ENCODE results near the gene ZNF800.

Gene ZNF800

DNA sequence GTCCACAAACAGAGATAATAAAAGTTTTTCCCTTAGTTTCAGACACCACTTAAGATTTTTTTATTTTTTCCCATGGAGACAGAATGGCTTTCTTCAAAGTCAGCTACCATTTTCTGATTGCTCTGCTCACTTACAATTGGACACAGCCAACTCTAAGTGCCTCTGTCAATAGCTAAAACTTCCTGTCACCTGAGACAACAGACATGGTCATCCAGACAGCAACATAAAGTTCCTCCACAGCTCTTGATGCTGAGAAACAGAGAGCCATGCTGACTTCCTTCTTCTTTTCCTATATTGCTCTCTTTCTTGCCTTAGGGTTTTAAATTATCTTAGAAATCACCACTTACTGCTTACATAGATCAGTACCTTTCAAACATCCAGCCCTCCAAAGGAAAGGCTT lies 12.0 kb downstream of the ZNF800 start:
- Histone ChIP-seq H3K9ac (ENCODE audit: low read length) (no peak overlapping the region), H3F3A (ENCODE audit: insufficient read depth, low read length) (no peaks in the 10 kb centered on the region; the same call in 1 of the 2 replicates), H3K27ac (ENCODE audit: low read length) (no peak overlapping the region), H3K27me3 (replicated peaks; ENCODE audit: insufficient read depth, low read length) (no peaks in the 10 kb centered on the region), H3K9me3 (replicated peaks; ENCODE audit: insufficient read depth, low read length) (no peaks in the 10 kb centered on the region), H3K4me2 (ENCODE audit: low read depth, low read length) (no peak overlapping the region), H2AFZ (ENCODE audit: low read length) (no peak overlapping the region), H3K79me2 (ENCODE audit: low read length) (peaks cover 93% of the 10 kb centered on the region), H4K20me1 (ENCODE audit: insufficient read depth, low read length) (peaks cover 38% of the 10 kb centered on the region), H3K4me1 (ENCODE audit: low read length) (peaks cover 4% of the 10 kb centered on the region; the same call in 1 of the 2 replicates), H3K9me2 (replicated peaks; ENCODE audit: insufficient read depth, low read length) (no peaks in the 10 kb centered on the region), H3K36me3 (replicated peaks; ENCODE audit: insufficient read depth, low read length) (peaks cover 10% of the 10 kb centered on the region; the same call in 1 of the 2 replicates), H3K4me3 (ENCODE audit: low read length) (no peak overlapping the region)
- TF ChIP-seq EZH2phosphoT487 (IDR thresholded peaks at IDR 0.05; ENCODE audit: low read length), result no peak
- TF ChIP-seq, protein P1, sequence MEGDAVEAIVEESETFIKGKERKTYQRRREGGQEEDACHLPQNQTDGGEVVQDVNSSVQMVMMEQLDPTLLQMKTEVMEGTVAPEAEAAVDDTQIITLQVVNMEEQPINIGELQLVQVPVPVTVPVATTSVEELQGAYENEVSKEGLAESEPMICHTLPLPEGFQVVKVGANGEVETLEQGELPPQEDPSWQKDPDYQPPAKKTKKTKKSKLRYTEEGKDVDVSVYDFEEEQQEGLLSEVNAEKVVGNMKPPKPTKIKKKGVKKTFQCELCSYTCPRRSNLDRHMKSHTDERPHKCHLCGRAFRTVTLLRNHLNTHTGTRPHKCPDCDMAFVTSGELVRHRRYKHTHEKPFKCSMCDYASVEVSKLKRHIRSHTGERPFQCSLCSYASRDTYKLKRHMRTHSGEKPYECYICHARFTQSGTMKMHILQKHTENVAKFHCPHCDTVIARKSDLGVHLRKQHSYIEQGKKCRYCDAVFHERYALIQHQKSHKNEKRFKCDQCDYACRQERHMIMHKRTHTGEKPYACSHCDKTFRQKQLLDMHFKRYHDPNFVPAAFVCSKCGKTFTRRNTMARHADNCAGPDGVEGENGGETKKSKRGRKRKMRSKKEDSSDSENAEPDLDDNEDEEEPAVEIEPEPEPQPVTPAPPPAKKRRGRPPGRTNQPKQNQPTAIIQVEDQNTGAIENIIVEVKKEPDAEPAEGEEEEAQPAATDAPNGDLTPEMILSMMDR (IDR thresholded peaks at IDR 0.05; ENCODE audit: low read length), result no peak
- no peak for TF ChIP-seq EZH2 (optimal IDR thresholded peaks at IDR 0.05; ENCODE audit: low read depth, low read length)
- no peak for DNase-seq

DNA sequence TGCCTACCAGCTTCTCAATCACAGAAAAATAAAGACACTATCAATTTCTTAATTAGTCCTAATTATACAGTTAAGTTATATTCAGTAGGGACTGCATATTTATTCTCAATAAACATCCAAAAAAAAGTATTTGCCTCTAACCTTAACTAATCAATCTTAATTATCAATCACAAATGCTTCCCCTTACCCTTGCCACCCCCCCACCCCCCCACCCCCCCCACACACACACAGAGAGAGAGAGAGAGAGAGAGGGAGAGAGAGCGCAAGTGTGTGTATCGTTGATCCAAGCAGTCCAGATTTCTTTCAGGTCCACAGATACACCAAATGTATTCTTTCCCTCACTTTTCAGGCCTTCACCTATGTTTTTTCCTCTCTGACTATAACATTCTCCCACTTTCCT lies 12.9 kb downstream of the ZNF800 start:
- TF ChIP-seq EZH2phosphoT487 (IDR thresholded peaks at IDR 0.05; ENCODE audit: low read length) (no peak), EZH2 (optimal IDR thresholded peaks at IDR 0.05; ENCODE audit: low read depth, low read length) (no peak)
- TF ChIP-seq, protein P1 (IDR thresholded peaks at IDR 0.05; ENCODE audit: low read length), result no peak
- Histone ChIP-seq H3K9me2 (replicated peaks; ENCODE audit: insufficient read depth, low read length) (no peaks in the 10 kb centered on the region), H3K4me3 (ENCODE audit: low read length) (no peak overlapping the region), H3K9ac (ENCODE audit: low read length) (no peak overlapping the region), H2AFZ (ENCODE audit: low read length) (no peak overlapping the region), H3K27me3 (replicated peaks; ENCODE audit: insufficient read depth, low read length) (no peaks in the 10 kb centered on the region), H3F3A (ENCODE audit: insufficient read depth, low read length) (no peaks in the 10 kb centered on the region; the same call in 1 of the 2 replicates), H3K9me3 (replicated peaks; ENCODE audit: insufficient read depth, low read length) (no peaks in the 10 kb centered on the region), H3K79me2 (ENCODE audit: low read length) (peaks cover 91% of the 10 kb centered on the region), H4K20me1 (ENCODE audit: insufficient read depth, low read length) (peaks cover 38% of the 10 kb centered on the region), H3K4me2 (ENCODE audit: low read depth, low read length) (no peak overlapping the region), H3K27ac (ENCODE audit: low read length) (no peak overlapping the region), H3K4me1 (ENCODE audit: low read length) (peaks cover 4% of the 10 kb centered on the region; the same call in 1 of the 2 replicates), H3K36me3 (replicated peaks; ENCODE audit: insufficient read depth, low read length) (peaks cover 16% of the 10 kb centered on the region; the same call in 1 of the 2 replicates)
- no peak for DNase-seq

DNA sequence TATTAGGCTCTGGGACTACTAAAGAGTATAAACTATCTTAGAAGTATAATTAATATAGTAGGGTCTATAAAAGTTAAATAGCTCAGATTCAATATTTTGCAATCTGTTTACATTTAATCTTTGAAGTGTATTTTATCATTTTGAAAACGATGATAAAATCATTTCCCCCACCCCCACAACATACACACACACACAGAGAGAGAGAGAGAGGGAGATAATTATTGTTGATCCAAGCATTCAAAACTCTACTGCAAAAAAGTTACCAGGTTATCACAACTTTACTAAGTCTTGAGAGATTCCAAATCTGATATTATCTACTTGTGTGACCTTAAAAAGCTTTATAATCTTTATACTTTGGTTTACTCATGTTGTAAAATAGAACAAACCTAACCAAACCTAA lies 14.0 kb downstream of the ZNF800 start:
- Histone ChIP-seq H3K79me2 (ENCODE audit: low read length) (peaks cover 94% of the 10 kb centered on the region), H3K27me3 (replicated peaks; ENCODE audit: insufficient read depth, low read length) (no peaks in the 10 kb centered on the region), H3K4me3 (ENCODE audit: low read length) (no peak overlapping the region), H2AFZ (ENCODE audit: low read length) (no peak overlapping the region), H3F3A (ENCODE audit: insufficient read depth, low read length) (no peaks in the 10 kb centered on the region; the same call in 1 of the 2 replicates), H3K36me3 (replicated peaks; ENCODE audit: insufficient read depth, low read length) (peaks cover 20% of the 10 kb centered on the region; the same call in 1 of the 2 replicates), H3K4me2 (ENCODE audit: low read depth, low read length) (no peak overlapping the region), H4K20me1 (ENCODE audit: insufficient read depth, low read length) (peaks cover 35% of the 10 kb centered on the region), H3K4me1 (ENCODE audit: low read length) (peaks cover 4% of the 10 kb centered on the region; the same call in 1 of the 2 replicates), H3K9ac (ENCODE audit: low read length) (no peak overlapping the region), H3K9me3 (replicated peaks; ENCODE audit: insufficient read depth, low read length) (no peaks in the 10 kb centered on the region), H3K27ac (ENCODE audit: low read length) (no peak overlapping the region), H3K9me2 (replicated peaks; ENCODE audit: insufficient read depth, low read length) (no peaks in the 10 kb centered on the region)
- TF ChIP-seq EZH2 (optimal IDR thresholded peaks at IDR 0.05; ENCODE audit: low read depth, low read length) (no peak), EZH2phosphoT487 (IDR thresholded peaks at IDR 0.05; ENCODE audit: low read length) (no peak)
- TF ChIP-seq, protein P1 (IDR thresholded peaks at IDR 0.05; ENCODE audit: low read length), result no peak
- no peak for DNase-seq
